Endothelial cell of umbilical vein (primary cell): ENCODE data around the gene SPDYC.

Experiments used
- EZH2 ChIP-seq: IDR thresholded peaks from 2 replicates; pipeline ENCODE4 v1.6.1; 2012; ENCODE audit warnings: borderline replicate concordance, low read depth, mild to moderate bottlenecking, moderate library complexity, low read length, inconsistent platforms; ENCODE audit not compliant: severe bottlenecking
- POLR2AphosphoS5 ChIP-seq: IDR thresholded peaks from 2 replicates; pipeline ENCODE4 v1.6.1; 2012; ENCODE audit warnings: low read depth, mild to moderate bottlenecking, control low read depth, low read length, moderate library complexity; ENCODE audit not compliant: insufficient read depth
- TF ChIP-seq, protein P1 (sequence below), 2 donors: IDR thresholded peaks; 1 replicate in 1 of 2; 2 replicates in 1 of 2; pipeline ENCODE4 v1.5.1; 2011; ENCODE audit warnings: low read length in 2 of 2, mild to moderate bottlenecking in 2 of 2, moderate library complexity in 2 of 2, control low read depth in 1 of 2, inconsistent platforms in 1 of 2, low read depth in 1 of 2; ENCODE audit not compliant: insufficient read depth in 1 of 2; ENCODE audit errors: extremely low read depth in 1 of 2

DNA sequence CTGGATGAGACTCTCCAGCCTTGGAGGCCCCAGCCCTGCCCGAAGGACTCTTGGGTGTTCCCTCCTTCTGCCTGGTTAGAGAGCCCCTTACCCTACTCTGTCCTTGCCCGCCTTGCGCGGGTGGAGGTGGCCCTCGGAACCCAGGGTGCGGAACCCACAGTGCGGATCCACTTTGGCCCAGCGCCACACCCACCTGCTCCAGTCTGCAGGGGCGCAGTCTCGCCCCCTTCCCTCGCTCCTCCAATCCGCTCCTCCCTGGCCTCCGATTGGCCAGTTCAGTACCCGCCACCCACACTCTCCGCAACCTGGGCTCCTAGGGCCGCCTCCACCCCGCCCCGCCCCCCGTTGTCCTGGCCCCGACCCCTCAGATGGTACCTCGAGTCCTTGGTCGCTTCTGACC, 14.1 kb downstream of the SPDYC start:
- TF ChIP-seq EZH2 (no peak), POLR2AphosphoS5 (no peak)
- TF ChIP-seq, protein P1, sequence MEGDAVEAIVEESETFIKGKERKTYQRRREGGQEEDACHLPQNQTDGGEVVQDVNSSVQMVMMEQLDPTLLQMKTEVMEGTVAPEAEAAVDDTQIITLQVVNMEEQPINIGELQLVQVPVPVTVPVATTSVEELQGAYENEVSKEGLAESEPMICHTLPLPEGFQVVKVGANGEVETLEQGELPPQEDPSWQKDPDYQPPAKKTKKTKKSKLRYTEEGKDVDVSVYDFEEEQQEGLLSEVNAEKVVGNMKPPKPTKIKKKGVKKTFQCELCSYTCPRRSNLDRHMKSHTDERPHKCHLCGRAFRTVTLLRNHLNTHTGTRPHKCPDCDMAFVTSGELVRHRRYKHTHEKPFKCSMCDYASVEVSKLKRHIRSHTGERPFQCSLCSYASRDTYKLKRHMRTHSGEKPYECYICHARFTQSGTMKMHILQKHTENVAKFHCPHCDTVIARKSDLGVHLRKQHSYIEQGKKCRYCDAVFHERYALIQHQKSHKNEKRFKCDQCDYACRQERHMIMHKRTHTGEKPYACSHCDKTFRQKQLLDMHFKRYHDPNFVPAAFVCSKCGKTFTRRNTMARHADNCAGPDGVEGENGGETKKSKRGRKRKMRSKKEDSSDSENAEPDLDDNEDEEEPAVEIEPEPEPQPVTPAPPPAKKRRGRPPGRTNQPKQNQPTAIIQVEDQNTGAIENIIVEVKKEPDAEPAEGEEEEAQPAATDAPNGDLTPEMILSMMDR (IDR thresholded peaks at IDR 0.05; ENCODE audit: extremely low read depth in 1 of 2, insufficient read depth in 1 of 2, low read depth in 1 of 2, low read length in 2 of 2), result no peak
